Lower leg skin (tissue), 3 donors: ENCODE data around the gene GPR137B.

Experiments used
- CTCF ChIP-seq, 3 donors: fragments of 450-650 bp; IDR thresholded peaks; one replicate each; pipeline ENCODE4 v1.5.1; 2016; ENCODE audit warnings: antibody characterized with exemption in 3 of 3, mild to moderate bottlenecking in 3 of 3, moderate library complexity in 2 of 3
- POLR2A ChIP-seq, 2 donors: fragments of 450-650 bp; IDR thresholded peaks; one replicate each; pipeline ENCODE4 v1.6.1; 2016 to 2017; ENCODE audit warnings: antibody characterized with exemption in 2 of 2, mild to moderate bottlenecking in 1 of 2, moderate library complexity in 1 of 2

- TF ChIP-seq CTCF (IDR thresholded peaks at IDR 0.05), result no peak
- no peak for TF ChIP-seq POLR2A (IDR thresholded peaks at IDR 0.05)
These were observed 62.3 kb downstream of the GPR137B start for GRCh38 chr1:236204656-236205055.
